PC-3 (cell line): ENCODE results near the gene ACIN1.

Experiments used
- EZH2 ChIP-seq: fragments of 300-600 bp; sonication (generic); IDR thresholded peaks from one replicate; pipeline ENCODE4 v1.6.1; 2017; ENCODE audit warnings: antibody characterized with exemption, mild to moderate bottlenecking, low read length; ENCODE audit not compliant: unreplicated experiment
- EZH2phosphoT487 ChIP-seq: fragments of 300-600 bp; sonication (generic); IDR thresholded peaks from 2 replicates; pipeline ENCODE4 v1.6.1; 2018; ENCODE audit warnings: mild to moderate bottlenecking, antibody characterized with exemption, low read length, borderline replicate concordance
- TF ChIP-seq, protein P1 (sequence below): fragments of 300-600 bp; sonication (generic); conservative IDR thresholded peaks from 2 replicates; pipeline ENCODE4 v1.5.1; 2017; ENCODE audit warnings: antibody characterized with exemption, low read depth, mild to moderate bottlenecking, low read length

- TF ChIP-seq, protein P1, sequence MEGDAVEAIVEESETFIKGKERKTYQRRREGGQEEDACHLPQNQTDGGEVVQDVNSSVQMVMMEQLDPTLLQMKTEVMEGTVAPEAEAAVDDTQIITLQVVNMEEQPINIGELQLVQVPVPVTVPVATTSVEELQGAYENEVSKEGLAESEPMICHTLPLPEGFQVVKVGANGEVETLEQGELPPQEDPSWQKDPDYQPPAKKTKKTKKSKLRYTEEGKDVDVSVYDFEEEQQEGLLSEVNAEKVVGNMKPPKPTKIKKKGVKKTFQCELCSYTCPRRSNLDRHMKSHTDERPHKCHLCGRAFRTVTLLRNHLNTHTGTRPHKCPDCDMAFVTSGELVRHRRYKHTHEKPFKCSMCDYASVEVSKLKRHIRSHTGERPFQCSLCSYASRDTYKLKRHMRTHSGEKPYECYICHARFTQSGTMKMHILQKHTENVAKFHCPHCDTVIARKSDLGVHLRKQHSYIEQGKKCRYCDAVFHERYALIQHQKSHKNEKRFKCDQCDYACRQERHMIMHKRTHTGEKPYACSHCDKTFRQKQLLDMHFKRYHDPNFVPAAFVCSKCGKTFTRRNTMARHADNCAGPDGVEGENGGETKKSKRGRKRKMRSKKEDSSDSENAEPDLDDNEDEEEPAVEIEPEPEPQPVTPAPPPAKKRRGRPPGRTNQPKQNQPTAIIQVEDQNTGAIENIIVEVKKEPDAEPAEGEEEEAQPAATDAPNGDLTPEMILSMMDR: peak; percentile 83; the same call in 1 of the 2 replicates
- TF ChIP-seq EZH2 (no peak), EZH2phosphoT487 (no peak)
Measured at GRCh38 chr14:23076785-23077408, 18.0 kb downstream of the ACIN1 start.
